Pancreas (tissue), 10 donors: ENCODE results near the gene OR6J1. TPM values are rescaled to one million over a fixed set of nuclear protein-coding genes. Genes with fewer than 3 reads are reported as not detected.
"Not testable (repeated sequence)": the region's sequence is repeated elsewhere in the genome, so short reads cannot be mapped to it uniquely, and the experiment has no call there.

Experiments
- ATAC-seq, 4 donors: fragments of 200-7000 bp; cut with Tn5 transposase; one replicate each; pipeline versions ENCODE4 v1.8.0 to v1.9.1; 2020; ENCODE audit warnings: mild to moderate bottlenecking in 4 of 4, moderate library complexity in 4 of 4
- DNase-seq, 6 donors: peaks; one replicate each; pipeline ENCODE4 v3.0.0-alpha.2; 2020
- FAIRE-seq: peaks from 2 replicates; lab custom pipeline; 2012; peaks lifted over from hg19 to GRCh38; lab: Jason Lieb, UNC
- H3K27ac ChIP-seq, 4 donors: fragments of 200-600 bp; sonication (generic); 1 replicate in 3 of 4; 2 replicates in 1 of 4; pipeline versions ENCODE4 v1.5.0 to v1.8.0; 2020
- H3K27me3 ChIP-seq, 4 donors: fragments of 200-600 bp; one replicate each; pipeline ENCODE4 v1.8.0; 2021
- H3K36me3 ChIP-seq, 3 donors: fragments of 200-600 bp; sonication (generic) in 1 of 3; one replicate each; pipeline versions ENCODE4 v1.5.0 to v1.8.0; 2020 to 2021
- H3K4me1 ChIP-seq, 3 donors: fragments of 200-600 bp; one replicate each; pipeline ENCODE4 v1.8.0; 2021
- H3K4me3 ChIP-seq, 4 donors: fragments of 200-600 bp; sonication (generic) in 2 of 4; one replicate each; pipeline versions ENCODE4 v1.5.0 to v1.8.0; 2020 to 2021
- H3K9me3 ChIP-seq, 4 donors: fragments of 200-600 bp; one replicate each; pipeline ENCODE4 v1.8.0; 2021
- WGBS, 2 donors: extraction: QIAGEN DNeasy Blood & Tissue Kit; methylation state at CpG; one replicate each; pipeline ENCODE4 v1.1.7; 2013; 5-methylcytosine and 5-hydroxymethylcytosine counted together
- intact Hi-C, 3 donors: fragments of 100-400 bp; cut with DNase I; formaldehyde crosslinking; loops; one replicate each; pipeline versions ENCODE4 v1.11.1 to v1.14.2; 2022
- polyA plus RNA-seq, 2 donors: library from polyadenylated mRNA; stranded (reverse); fragments of 200-250 nt; gene quantifications; one replicate each; pipeline ENCODE4 v1.2.3, GENCODE V29; 2013
- total RNA-seq, 6 donors: library from RNA; stranded (reverse); fragmentation: NEBNext Ultra II Directional in 4 of 6; extraction: Animal tissue kit (Norgen Biotek cat#: 25700) in 4 of 6; gene quantifications; one replicate each; pipeline versions ENCODE4 v1.2.1 to v1.2.4, GENCODE V29; 2021 to 2023
- TF ChIP-seq, protein P1 (sequence below), 4 donors: fragments of 200-600 bp; sonication (generic) in 3 of 4; IDR thresholded peaks; one replicate each; pipeline versions ENCODE4 v1.5.0 to v1.8.0; 2021; ENCODE audit warnings: antibody characterized with exemption in 4 of 4
- donor health status: healthy with polysubstance abuse.
- donor health status: DM: no; HTN: no; CAD: no; lungs with moderate emphysema.
- donor health status: DM: no; HTN: no; CAD: no.
- donor health status: control.
- donor health status: control.
- donor health status: Bipolar disorder and iron deficiency.
- donor health status: DM: yes; HTN: yes; CAD: no.
- donor health status: DM: no; HTN: no; CAD: no.
- donor health status: DM: no; HTN: no; CAD: no.
- donor health status: DM: yes; HTN: yes; CAD: no.

The OR6J1 gene
- total RNA-seq (under 1 TPM in 1 of 6 donors, not detected in 5; 0.03 TPM), polyA plus RNA-seq (under 1 TPM in 1 of 2 donors, not detected in 1; 0.05 TPM)

GRCh38 chr14:22644305-22644635 lies at the start of gene OR6J1:
Gene OR6J1, minus strand, starts transcription at chr14:22644352. Its CDS starts 9,541 bp downstream, at chr14:22634811.
- Histone ChIP-seq H3K4me1 (no peaks in the 10 kb centered on the region), H3K4me3 (no peak within 1 kb of the TSS), H3K27me3 (no peaks in the 10 kb centered on the region), H3K27ac (no peak within 1 kb of the TSS), H3K9me3 (no peaks in the 10 kb centered on the region), H3K36me3 (no peaks in the 10 kb centered on the region)
- intact Hi-C loops, result loop anchor here in 1 of 3 donors (10.0 kb wide), 1 partner anchor 69 kb away; no protein-coding TSS in a partner anchor
- DNase-seq (no peak), ATAC-seq (peak; percentile 10 to 44 (median 29)), FAIRE-seq (no peak)
- TF ChIP-seq, protein P1, sequence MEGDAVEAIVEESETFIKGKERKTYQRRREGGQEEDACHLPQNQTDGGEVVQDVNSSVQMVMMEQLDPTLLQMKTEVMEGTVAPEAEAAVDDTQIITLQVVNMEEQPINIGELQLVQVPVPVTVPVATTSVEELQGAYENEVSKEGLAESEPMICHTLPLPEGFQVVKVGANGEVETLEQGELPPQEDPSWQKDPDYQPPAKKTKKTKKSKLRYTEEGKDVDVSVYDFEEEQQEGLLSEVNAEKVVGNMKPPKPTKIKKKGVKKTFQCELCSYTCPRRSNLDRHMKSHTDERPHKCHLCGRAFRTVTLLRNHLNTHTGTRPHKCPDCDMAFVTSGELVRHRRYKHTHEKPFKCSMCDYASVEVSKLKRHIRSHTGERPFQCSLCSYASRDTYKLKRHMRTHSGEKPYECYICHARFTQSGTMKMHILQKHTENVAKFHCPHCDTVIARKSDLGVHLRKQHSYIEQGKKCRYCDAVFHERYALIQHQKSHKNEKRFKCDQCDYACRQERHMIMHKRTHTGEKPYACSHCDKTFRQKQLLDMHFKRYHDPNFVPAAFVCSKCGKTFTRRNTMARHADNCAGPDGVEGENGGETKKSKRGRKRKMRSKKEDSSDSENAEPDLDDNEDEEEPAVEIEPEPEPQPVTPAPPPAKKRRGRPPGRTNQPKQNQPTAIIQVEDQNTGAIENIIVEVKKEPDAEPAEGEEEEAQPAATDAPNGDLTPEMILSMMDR (IDR thresholded peaks at IDR 0.05), result peak in 1 of 4 donors; percentile 2
- 18 to 23% methylated on average over 1 of the region's 1 CpG for WGBS, 2 donors

DNA sequence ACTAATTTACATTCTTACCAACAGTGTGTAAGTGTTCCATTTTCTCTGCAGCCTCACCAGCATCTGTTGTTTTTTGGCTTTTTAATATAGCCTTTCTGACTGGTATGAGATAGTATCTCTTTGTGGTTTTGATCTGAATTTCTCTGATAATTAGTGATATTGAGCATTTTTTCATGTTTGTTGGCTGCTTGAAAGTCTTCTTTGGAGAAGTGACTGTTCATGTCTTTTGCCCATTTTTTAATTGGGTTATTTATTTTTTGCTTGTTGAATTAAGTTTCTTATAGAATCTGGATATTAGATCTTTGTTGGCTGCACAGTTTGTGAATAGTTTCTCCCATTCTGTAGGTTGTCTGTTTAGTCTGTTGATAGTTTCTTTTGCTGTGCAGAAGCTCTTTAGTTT lies 48.0 kb upstream of the OR6J1 start:
- H3K27ac ChIP-seq, result no peak overlapping the region
- FAIRE-seq, result no peak
- H3K27me3 ChIP-seq, result no peaks in the 10 kb centered on the region
- H3K4me1 ChIP-seq, result no peaks in the 10 kb centered on the region
- no peak for DNase-seq
- TF ChIP-seq, protein P1 (IDR thresholded peaks at IDR 0.05), result no peak
- intact Hi-C loops, result no loop called here
- no peaks in the 10 kb centered on the region for H3K9me3 ChIP-seq
- no peaks in the 10 kb centered on the region for H3K36me3 ChIP-seq
- H3K4me3 ChIP-seq, result no peak overlapping the region
- ATAC-seq, result no peak

GRCh38 chr14:22691171-22691570 lies 47.0 kb upstream of the OR6J1 start:
- Histone ChIP-seq H3K4me3 (no peak overlapping the region), H3K4me1 (no peaks in the 10 kb centered on the region), H3K9me3 (no peaks in the 10 kb centered on the region), H3K27me3 (no peaks in the 10 kb centered on the region), H3K36me3 (no peaks in the 10 kb centered on the region), H3K27ac (no peak overlapping the region)
- 54 to 79% methylated on average over 2 of the region's 2 CpGs for WGBS, 2 donors
- TF ChIP-seq, protein P1 (IDR thresholded peaks at IDR 0.05), result no peak
- FAIRE-seq (no peak), DNase-seq (no peak), ATAC-seq (peak in 1 of 4 donors; percentile 48)
- intact Hi-C loops, result no loop called here

GRCh38 chr14:22689199-22689598 lies 45.0 kb upstream of the OR6J1 start:
- intact Hi-C loops, result no loop called here
- Histone ChIP-seq H3K27me3 (no peaks in the 10 kb centered on the region), H3K9me3 (no peaks in the 10 kb centered on the region), H3K27ac (no peak overlapping the region), H3K36me3 (no peaks in the 10 kb centered on the region), H3K4me3 (no peak overlapping the region), H3K4me1 (no peaks in the 10 kb centered on the region)
- TF ChIP-seq, protein P1 (IDR thresholded peaks at IDR 0.05), result no peak
- peak in 1 of 6 donors; percentile 25 for DNase-seq
- peak in 3 of 4 donors; percentile 42 to 83 (median 53) for ATAC-seq
- FAIRE-seq, result no peak
- WGBS, 2 donors, result 63 to 79% methylated on average over 1 of the region's 1 CpG

DNA sequence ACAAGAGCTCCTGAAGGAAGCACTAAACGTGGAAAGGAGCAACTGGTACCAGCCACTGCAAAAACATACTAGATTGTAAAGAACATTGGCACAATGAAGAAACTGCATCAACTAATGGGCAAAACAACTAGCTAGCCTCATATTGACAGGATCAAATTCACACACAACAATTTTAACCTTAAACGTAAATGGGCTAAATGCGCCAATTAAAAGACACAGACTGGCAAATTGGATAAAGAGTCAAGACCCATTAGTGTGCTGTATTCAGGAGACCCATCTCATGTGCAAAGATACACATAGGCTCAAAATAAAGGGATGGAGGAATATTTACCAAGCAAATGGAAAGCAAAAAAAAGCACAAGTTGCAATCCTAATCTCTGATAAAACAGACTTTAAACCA lies 43.8 kb upstream of the OR6J1 start:
- H3K27me3 ChIP-seq, H3K9me3 ChIP-seq, H3K4me3 ChIP-seq, H3K36me3 ChIP-seq, H3K27ac ChIP-seq, DNase-seq, intact Hi-C loops, FAIRE-seq, H3K4me1 ChIP-seq, ATAC-seq: not testable (repeated sequence)
- WGBS, 2 donors, result 89 to 95% methylated on average over 3 of the region's 3 CpGs

DNA sequence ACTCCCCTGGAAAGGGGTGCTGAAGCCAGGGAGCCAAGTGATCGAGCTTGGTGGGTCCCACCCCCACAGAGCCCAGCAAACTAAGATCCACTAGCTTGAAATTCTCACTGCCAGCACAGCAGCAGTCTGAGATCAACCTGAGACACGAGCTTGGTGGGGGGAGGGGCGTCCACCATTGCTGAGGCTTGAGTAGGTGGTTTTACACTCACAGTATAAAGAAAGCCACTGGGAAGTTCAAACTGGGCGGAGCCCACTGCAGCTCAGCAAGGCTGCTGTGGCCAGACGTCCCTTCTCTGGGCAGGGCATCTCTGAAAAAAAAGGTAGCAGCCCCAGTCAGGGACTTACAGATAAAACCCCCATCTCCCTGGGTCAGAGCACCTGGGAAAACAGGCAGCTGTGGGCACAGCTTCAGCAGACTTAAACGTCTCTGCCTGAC lies 42.0 kb upstream of the OR6J1 start:
- H3K4me3 ChIP-seq, H3K9me3 ChIP-seq, intact Hi-C loops, H3K27ac ChIP-seq, FAIRE-seq, H3K4me1 ChIP-seq, H3K36me3 ChIP-seq, H3K27me3 ChIP-seq: not testable (repeated sequence)
- peak in 5 of 6 donors; percentile 53 to 71 (median 59) for DNase-seq
- WGBS, 2 donors, result 12 to 13% methylated on average over 6 of the region's 6 CpGs
- ATAC-seq, result peak in 3 of 4 donors; percentile 32 to 81 (median 51)
